HEK293T (cell line): Measurements from ENCODE around the gene ARVCF.

ENCODE experiments used
- CTCF ChIA-PET: fragments of 350-600 bp; formaldehyde crosslinking; extraction: SDS; loops from one replicate; lab custom pipeline; 2021; ENCODE audit warnings: antibody characterized with exemption, inconsistent platforms; lab: Yijun Ruan, JAX
- POLR2A ChIA-PET: fragments of 350-600 bp; formaldehyde crosslinking; extraction: SDS; loops from one replicate; lab custom pipeline; 2020; ENCODE audit warnings: antibody characterized with exemption, inconsistent platforms; lab: Yijun Ruan, JAX
- DNase-seq: peaks from one replicate; pipeline ENCODE4 v3.0.0; 2012; ENCODE audit warnings: mixed read lengths; ENCODE audit errors: extremely low spot score
- ARNT ChIP-seq: fragments of 450-650 bp; IDR thresholded peaks from 2 replicates; pipeline ENCODE4 v1.6.1; 2017; ENCODE audit warnings: mild to moderate bottlenecking
- BHLHE40 ChIP-seq: fragments of 450-650 bp; IDR thresholded peaks from 2 replicates; pipeline ENCODE4 v1.6.1; 2016; ENCODE audit warnings: mild to moderate bottlenecking, moderate library complexity, borderline replicate concordance
- CTBP1 ChIP-seq: fragments of 450-650 bp; IDR thresholded peaks from 2 replicates; pipeline ENCODE4 v1.6.1; 2016; ENCODE audit warnings: borderline replicate concordance
- ELF4 ChIP-seq: fragments of 450-650 bp; IDR thresholded peaks from 2 replicates; pipeline ENCODE4 v1.6.1; 2017; ENCODE audit warnings: antibody characterized with exemption
- FOXA1 ChIP-seq: fragments of 450-650 bp; IDR thresholded peaks from 2 replicates; pipeline ENCODE4 v1.6.1; 2016; ENCODE audit warnings: mild to moderate bottlenecking
- FOXM1 ChIP-seq: fragments of 450-650 bp; IDR thresholded peaks from 2 replicates; pipeline ENCODE4 v1.6.1; 2017; ENCODE audit warnings: mild to moderate bottlenecking, borderline replicate concordance
- HDGF ChIP-seq: fragments of 450-650 bp; IDR thresholded peaks from 2 replicates; pipeline ENCODE4 v1.6.1; 2017; ENCODE audit warnings: antibody characterized with exemption, borderline replicate concordance
- L3MBTL2 ChIP-seq: fragments of 450-650 bp; conservative IDR thresholded peaks from 2 replicates; pipeline ENCODE4 v1.6.1; 2016; ENCODE audit warnings: mild to moderate bottlenecking
- LEF1 ChIP-seq: fragments of 450-650 bp; IDR thresholded peaks from 2 replicates; pipeline ENCODE4 v1.6.1; 2017; ENCODE audit warnings: mild to moderate bottlenecking, borderline replicate concordance
- NFRKB ChIP-seq: fragments of 450-650 bp; IDR thresholded peaks from 2 replicates; pipeline ENCODE4 v1.6.1; 2016; ENCODE audit warnings: mild to moderate bottlenecking, moderate library complexity
- PKNOX1 ChIP-seq: fragments of 450-650 bp; IDR thresholded peaks from 2 replicates; pipeline ENCODE4 v1.6.1; 2016
- TARDBP ChIP-seq: fragments of 450-650 bp; IDR thresholded peaks from 2 replicates; pipeline ENCODE4 v1.6.1; 2016
- ZNF384 ChIP-seq: fragments of 450-650 bp; IDR thresholded peaks from 2 replicates; pipeline ENCODE4 v1.6.1; 2016

Gene ARVCF

GRCh38 chr22:19955241-19956128 lies 61.1 kb downstream of the ARVCF start:
- DNase-seq: no peak
- ChIA-PET POLR2A (interaction anchor here (0.8 to 2.5 kb wide), 2 partner anchors 8 to 12 kb away, joined by 3 to 16 read pairs; no protein-coding TSS in a partner anchor), CTCF (no interaction called here)
- TF ChIP-seq BHLHE40: no peak
- TF ChIP-seq ZNF384: peak; percentile 22
- no peak for TF ChIP-seq ARNT
- TF ChIP-seq TARDBP: no peak
- peak; percentile 66 for TF ChIP-seq PKNOX1

GRCh38 chr22:19951346-19951745 lies 65.3 kb downstream of the ARVCF start:
- CTCF ChIA-PET: no interaction called here

GRCh38 chr22:19948057-19948760 lies 68.4 kb downstream of the ARVCF start:
- POLR2A ChIA-PET: interaction anchor here (1.1 kb wide), 1 partner anchor 8 kb away, joined by 3 read pairs; no protein-coding TSS in a partner anchor
- CTCF ChIA-PET: interaction anchor here (0.6 to 1.0 kb wide), 3 partner anchors 11 to 92 kb away, joined by 3 to 6 read pairs (median 4); no protein-coding TSS in a partner anchor
- no peak for DNase-seq

More at GRCh38 chr22:19951346-19951745, 65.3 kb downstream of the ARVCF start:
- POLR2A ChIA-PET: no interaction called here
- DNase-seq: no peak
- TF ChIP-seq HDGF (no peak), TARDBP (no peak), ELF4 (no peak)

GRCh38 chr22:19943082-19944026 lies 73.3 kb downstream of the ARVCF start:
- ChIA-PET CTCF (interaction anchor here (1.4 to 2.2 kb wide), 3 partner anchors 10 to 219 kb away, joined by 4 to 15 read pairs (median 8); partner anchors contain the start of gene GP1BB), POLR2A (interaction anchor here (0.9 to 2.7 kb wide), 6 partner anchors 9 to 213 kb away, joined by 3 to 16 read pairs (median 4); partner anchors contain the start of gene TRMT2A)
- DNase-seq: no peak
- TF ChIP-seq NFRKB (no peak), L3MBTL2 (peak; percentile 79)

More at GRCh38 chr22:19948057-19948760, 68.4 kb downstream of the ARVCF start:
- TF ChIP-seq NFRKB: no peak
- TF ChIP-seq BHLHE40: no peak
- TF ChIP-seq FOXA1: no peak
- no peak for TF ChIP-seq CTBP1
- no peak for TF ChIP-seq ARNT
- no peak for TF ChIP-seq PKNOX1
- no peak for TF ChIP-seq HDGF
- TF ChIP-seq FOXM1: no peak
- no peak for TF ChIP-seq TARDBP
- TF ChIP-seq LEF1: no peak
- no peak for TF ChIP-seq ELF4
- no peak for TF ChIP-seq ZNF384

- CTCF ChIA-PET: interaction anchor here (1.4 to 2.2 kb wide), 3 partner anchors 11 to 219 kb away, joined by 4 to 15 read pairs (median 8); partner anchors contain the start of gene GP1BB
- TF ChIP-seq ELF4 (peak; percentile 27; the same call in 1 of the 2 replicates), L3MBTL2 (no peak)
- POLR2A ChIA-PET: interaction anchor here (0.9 to 2.7 kb wide), 9 partner anchors 8 to 212 kb away, joined by 3 to 16 read pairs (median 4); partner anchors contain the start of gene TRMT2A
- DNase-seq: peak; percentile 43
Measured at GRCh38 chr22:19942157-19943081, 74.2 kb downstream of the ARVCF start.

- CTCF ChIA-PET: no interaction called here
- no peak for TF ChIP-seq LEF1
- no peak for TF ChIP-seq L3MBTL2
- TF ChIP-seq ZNF384: no peak
- no peak for TF ChIP-seq ELF4
- no peak for TF ChIP-seq NFRKB
- peak; percentile 88 for DNase-seq
- POLR2A ChIA-PET: interaction anchor here (0.7 to 2.7 kb wide), 9 partner anchors 10 to 218 kb away, joined by 3 to 16 read pairs (median 4); partner anchors contain the start of gene GP1BB
Measured at GRCh38 chr22:19941365-19942082, 75.1 kb downstream of the ARVCF start, which contains the start of the genes COMT and TXNRD2. COMT (plus strand) TSS chr22:19941772; CDS start chr22:19962527, 20,755 bp downstream. TXNRD2 (minus strand) TSS chr22:19941818; CDS start chr22:19941803, 15 bp downstream.
